ENCODE measurements around the gene NCAPG2.
A peak's percentile ranks its signal among the peaks of the same experiment; 100 is the strongest.

Gene NCAPG2

DNA sequence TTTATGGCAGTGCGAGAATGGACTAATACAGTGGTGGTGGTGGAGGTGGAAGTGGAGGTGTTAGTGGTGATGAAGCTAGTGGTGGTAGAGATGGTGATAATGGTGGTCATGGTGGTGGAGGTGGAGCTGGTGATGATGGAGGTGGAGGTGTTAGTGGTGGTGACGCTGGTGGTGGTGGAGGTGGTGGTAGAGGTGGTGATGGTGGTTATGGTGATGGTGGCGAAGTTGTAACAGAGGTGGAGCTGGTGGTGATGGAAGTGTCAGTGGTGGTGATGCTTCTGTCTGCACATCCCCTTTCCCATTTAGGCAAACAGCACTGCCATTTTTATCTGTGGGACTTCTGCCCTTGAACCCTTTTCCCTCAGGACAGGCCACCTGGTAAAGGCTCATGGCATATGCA is 109.5 kb downstream of the NCAPG2 start:
- no peak for DNase-seq (ENCODE audit: low spot score)

DNA sequence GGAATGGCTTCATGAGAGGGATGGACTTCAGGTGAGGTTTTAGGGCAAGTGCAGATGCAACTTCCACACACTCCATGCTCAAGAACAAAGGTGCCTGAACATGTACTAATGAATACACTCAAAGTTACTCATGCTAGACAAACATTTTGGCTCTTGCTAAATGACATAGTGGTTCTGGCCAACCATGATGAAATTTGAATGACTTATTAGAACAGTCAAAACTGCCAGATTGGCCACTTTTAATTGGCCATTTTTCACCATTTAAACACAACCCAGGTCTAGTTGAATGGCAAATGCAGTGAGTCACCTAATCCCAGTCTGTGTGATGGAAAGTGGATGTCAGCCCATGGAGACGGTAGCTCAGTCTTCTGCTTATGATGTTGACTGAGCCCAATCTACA is 112.1 kb downstream of the NCAPG2 start:
- no peak for DNase-seq (ENCODE audit: low spot score)

DNA sequence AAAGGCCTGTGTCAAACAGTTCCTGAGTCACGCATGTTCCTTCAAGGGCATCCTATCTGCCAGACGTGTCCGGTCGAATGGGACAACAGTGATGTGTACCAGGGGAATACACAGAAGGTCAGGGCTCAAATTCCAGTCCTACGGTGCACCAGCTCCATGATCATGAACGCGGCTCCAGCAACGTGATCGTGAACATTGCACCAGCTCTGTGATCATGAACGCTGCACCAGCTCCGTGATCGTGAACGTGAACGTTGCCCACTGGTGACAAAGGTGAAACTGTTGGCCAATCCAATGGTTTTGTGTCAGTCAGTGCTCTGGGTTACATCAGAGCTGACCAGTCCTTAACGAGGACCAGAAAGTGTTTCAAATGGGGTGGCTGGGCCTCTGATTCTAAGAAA is 112.7 kb downstream of the NCAPG2 start:
- no peak for DNase-seq (ENCODE audit: low spot score)

DNA sequence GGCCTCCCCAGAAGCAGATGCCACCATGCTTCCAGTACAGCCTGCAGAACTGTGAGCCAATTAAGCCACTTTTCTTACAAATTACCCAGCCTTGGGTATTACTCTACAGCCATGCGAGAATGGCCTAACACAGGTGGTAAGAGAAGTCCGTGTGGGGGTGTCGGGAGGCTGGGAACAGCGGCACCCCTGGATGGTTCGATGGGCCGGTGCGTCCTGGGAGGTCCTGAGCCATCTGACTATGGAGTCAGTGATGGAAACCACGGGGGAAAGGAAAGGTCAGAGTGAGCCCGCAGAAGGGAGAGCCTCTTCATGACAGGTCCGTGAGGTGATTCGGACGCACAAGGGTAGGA is 114.4 kb downstream of the NCAPG2 start:
- DNase-seq (ENCODE audit: low spot score) = no peak

DNA sequence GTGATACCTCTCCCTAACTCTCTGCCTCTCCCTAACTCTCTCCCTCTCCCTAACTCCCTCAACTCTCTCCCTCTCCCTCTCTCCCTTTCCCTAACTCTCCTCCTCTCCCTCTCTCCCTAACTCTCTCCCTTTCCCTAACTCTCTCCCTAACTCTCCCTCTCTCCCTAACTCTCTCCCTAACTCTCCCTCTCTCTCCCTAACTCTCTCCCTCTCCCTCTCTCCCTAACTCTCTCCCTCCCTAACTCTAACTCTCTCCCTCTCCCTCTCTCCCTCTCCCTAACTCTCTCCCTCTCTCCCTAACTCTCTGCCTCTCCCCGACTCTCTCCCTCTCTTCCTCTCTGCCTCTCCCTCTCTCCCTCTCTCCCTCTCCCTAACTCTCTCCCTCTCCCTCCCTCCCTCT is 115.0 kb downstream of the NCAPG2 start:
- DNase-seq (ENCODE audit: low spot score) = no peak

DNA sequence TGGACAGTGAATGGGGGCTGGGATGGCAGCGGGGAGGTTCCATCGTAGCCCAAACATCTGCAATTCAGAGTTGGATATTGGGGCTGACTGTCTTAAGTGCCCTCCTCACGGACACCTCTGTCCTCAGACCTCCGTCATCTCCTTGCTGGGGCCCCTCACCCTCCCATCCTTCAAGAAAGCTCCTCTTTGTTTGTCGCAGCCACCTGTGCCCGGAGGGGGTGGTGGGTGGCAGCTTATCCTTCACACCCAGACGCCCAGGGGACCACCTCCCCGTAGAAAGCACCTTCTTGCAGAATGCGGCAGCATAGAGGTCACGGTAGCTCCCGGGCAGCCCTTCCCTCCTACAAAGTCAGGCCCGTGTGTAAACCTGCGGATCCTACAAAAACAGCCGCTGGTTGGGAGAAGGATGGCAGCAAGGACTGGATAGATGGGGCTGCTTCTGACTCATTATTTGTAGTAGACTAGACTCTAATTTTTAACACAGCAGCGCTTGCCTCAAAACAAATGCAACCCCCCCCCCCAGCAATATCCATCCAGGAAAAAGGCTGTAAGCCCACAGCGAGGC is 115.6 kb downstream of the NCAPG2 start:
- DNase-seq (ENCODE audit: low spot score) = no peak

DNA sequence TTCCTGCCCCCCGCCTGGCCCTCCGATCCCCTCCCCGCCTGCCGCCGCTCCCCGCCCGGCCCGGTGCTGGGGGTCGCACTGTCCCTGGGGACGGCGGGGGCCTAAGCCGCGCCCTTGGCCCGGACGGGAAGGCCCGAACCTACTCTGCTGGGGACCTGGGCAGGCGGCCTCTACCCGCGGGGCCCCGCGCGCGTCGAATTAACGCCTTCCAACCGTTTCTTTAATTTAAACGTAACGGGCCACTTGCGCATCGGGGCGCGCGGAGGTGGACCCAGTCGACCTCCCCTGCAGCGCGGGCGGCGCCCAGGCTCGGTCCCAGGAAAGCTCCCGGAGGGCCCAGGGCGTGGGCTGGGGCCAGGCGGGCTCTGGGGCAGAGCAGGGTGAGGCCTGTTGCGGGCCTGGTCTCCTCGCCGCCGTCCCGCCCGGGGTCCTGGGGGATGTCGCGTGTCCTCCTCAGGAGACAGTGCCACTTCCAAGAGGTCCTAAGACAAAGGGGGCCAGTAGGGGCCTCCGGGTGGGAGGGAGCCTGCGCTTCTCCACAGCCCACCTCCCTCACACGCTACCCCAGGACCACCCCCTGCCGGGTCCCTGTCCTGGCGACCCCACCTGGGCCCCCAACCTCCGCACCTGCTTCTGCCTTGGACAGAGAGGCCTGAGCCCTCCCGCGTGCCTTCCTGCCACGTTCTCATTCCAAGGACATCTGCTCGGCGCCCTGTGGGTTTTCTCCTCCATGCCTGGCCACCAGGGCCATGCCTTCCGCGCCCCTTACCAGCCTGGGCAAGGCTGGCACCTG is 116.3 kb downstream of the NCAPG2 start:
- no peak for DNase-seq (ENCODE audit: low spot score)

DNA sequence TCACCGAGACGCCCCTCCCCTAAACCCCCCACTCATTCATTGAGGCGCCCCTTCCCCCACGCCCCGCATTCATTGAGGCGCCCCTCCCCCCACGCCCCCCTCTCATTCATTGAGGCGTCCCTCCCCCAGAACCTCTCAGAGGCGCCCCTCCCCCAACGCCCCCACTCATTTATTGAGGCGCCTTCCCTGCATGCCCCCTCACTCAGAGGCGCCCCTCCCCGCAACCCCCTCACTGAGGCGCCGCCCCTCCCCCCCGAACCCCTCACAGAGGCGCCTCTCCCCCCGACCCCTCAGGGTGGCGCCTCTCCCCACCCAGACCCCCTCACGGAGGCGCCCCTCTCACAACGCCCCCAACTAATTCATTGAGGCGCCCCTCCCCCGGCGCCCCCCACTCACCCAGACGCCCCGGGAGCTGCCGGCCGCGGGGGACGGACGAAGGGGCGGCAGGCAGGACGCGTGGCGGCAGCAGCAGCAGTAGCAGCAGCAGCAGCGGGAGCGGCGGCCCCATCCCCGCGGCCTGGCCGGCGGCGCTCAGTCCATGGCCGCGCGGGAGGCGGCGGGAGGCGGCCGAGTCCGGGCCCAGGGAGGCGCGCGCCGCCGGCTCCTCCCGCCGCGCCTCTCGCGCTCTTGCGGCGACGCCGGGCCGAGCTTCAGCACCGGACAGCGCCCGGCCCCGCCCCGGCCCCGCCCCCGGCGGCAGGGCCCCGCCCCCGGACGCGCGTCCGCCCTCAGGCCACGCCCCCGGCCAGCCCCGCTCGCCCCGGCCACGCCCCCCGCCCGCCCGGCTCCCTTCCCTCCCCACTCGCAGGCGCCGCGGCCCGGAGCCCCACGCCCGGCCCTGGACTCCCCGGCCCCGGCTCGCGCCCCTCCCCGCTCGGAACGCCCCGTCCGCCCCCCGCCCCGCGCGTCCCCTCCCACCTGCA is 117.2 kb downstream of the NCAPG2 start, which contains the start of gene PTPRN2:
Gene PTPRN2, minus strand, starts transcription at position 662 of the 923 bp plus-strand sequence.
- peak; percentile 89 for DNase-seq (ENCODE audit: low spot score)

DNA sequence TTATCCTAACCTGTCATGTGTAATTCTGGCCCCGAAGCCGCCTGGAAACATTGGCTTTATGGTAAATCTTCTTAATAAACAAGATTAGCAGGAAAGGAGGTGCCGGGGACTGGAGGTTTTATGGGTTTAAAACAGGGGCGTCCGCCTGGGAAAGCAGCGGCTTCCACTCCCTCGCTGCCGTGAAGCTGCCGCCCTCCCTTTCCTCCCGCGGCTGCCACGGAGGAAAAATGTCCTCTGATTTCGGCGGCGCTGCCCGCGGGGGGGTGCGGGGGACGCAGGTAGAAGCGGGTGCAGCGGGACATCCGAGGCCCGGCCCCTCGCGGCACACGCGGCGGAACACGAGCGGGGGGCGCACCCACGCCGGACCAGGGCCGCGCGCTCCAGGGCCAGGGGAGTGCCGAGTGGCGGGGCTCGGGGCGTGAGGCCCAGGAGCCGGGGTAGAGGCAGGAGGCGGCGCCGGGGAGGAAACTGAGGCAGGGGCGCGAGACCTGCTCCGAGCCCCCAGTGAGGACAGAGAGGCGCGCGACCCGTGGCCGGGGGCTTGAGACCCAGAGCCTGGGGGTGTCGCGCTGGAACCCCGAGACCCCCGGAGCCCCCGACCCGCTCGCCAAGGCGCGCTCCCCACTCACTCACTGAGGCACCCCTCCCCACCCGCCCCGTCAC is 118.0 kb downstream of the NCAPG2 start:
- DNase-seq (ENCODE audit: low spot score) = no peak

DNA sequence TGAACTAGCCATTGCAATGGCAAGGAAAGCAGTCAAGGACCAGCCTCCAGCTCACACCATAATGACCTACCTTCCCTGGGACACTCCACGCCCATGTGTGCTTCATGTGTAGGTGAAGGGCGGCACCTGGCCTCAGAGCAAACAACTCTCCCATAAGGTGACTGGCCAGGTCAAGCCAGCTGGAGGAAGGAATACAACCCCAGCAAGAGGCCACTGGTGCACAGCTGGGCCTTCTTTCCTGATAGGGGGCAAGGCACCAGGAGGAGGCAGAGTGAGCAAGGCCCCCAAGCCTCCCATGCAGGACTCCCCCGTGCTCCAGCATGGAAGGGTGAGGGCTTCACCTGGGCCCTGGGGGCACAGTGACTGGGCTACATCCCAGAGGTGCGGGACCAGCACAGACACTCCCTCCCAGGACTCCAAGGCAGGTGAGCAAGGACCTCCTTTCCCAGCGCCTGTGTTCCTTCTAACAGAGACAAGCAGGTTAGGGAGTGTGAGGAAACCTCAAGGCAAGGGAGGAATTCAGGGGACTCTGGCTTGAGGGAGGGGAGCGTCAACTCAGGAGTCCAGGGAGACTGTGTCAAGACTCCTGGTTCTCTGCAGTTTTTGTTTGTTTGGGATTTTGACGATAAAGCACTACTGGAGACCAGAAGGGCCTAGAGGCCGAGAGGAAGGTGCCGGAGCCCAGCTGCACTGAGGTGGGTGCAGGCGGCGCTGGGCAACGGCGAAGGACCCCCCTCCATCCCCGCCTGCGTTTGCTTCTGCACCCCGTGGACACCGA is 118.7 kb downstream of the NCAPG2 start:
- no peak for DNase-seq (ENCODE audit: low spot score)

DNA sequence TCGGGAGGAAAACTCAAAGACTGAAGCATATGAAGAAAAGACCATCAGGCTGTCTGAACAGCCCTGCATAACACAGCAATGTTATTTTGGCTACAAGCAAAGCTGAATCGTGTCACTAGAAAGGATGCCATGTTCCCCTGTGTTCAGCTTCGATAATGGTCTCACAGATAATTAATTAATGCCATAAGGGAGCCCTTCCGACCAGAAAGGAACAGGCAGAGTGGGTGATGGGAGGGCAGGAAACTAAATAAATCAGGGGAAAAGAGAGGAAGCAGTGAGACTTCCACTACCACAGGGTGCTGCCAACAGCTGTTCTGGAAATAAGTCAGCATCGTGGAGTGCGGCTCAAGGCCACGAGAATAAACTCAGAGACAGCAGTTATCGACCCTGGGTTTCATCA is 120.2 kb downstream of the NCAPG2 start:
- no peak for DNase-seq (ENCODE audit: low spot score)

DNA sequence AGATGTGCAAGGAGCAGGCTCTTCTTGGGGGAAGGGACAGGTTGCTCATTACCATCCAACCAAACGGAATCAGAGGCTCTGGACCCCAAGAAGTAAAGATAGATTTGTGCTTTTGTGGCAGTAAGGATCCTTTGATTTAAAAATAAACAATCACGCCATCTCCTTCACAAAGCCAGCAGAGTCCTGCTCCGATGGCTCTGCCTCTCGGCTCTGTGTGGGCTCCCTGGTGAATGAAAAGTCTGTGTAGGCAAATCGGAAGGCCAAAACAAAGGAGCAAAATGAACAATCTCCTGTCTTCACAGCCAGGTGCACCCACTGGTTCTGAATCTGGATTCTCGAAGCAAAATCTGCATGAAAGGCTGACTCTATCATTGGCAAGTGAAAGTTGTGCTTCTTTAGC is 120.8 kb downstream of the NCAPG2 start:
- no peak for DNase-seq (ENCODE audit: low spot score)

DNA sequence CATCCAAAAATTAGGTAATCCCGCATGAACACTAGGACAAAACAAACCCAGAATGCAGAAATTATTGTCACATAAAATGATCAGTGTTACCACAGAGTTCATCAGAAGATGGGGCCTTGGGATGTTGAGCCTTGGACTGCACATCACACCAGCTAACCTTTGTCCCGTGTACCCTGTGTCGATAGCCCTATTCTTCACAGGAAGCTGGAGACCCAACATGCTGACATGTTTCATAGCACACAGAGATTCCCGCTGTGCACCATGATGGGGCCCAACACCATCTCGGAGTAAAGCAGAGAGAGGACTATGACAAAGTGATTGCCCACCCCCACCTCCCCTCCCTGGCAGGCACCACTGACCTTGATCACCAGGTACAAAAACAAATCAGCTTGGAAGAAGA is 121.5 kb downstream of the NCAPG2 start:
- DNase-seq (ENCODE audit: low spot score) = no peak

DNA sequence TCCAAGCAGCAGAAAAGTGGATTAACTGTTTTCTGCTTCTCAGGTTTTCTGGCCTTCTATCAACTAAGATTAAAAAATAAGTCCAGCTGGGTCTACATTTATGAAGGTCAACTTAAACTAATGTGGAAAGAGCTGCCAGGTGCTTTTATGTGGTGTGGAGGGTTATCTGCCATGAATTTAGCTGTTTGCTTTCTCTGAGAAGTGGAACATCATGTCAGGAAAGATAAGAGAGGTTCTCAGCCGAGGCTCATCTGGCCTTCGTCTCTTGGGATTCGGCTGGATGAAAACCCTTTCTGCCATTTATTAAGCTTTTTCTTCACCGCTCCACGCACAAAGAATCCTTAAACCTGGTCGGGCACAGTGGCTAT is 122.5 kb downstream of the NCAPG2 start:
- no peak for DNase-seq (ENCODE audit: low spot score)

DNA sequence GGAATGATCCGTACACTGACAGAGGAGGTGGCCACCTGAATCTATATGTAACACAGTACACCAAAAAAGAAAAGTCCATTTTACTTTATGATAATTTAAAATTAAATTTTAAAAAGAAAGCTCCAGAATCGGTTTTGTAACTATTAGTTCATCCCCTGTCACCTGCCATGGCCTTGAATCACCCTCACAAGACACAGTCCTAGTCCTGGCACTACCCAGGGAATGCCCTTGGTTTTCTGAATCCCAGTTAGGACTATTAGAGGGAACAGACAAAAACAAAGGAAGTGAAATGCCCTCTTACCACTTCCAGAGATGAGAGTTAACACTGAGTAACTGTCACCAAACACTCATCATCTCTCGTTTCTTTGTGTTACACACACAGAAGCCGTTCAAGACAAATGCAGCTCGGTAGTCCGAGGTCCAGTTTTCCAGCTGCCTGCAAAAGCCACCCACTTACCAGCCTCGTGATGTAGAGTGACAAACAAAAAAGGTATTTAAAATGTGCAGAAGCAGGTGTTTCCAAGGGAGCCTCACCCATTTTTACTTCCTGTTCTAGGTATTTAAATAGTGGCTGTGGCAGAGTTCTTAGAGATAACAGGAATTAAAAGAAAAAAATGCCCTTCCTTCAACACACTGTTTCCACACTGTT is 123.0 kb downstream of the NCAPG2 start:
- no peak for DNase-seq (ENCODE audit: low spot score)
